HG03025 (cell line): ENCODE data around the gene LRRC55.

Source experiments
- ATAC-seq: cut with Tn5 transposase; IDR thresholded peaks from one replicate; pipeline ENCODE4 v1.9.1; 2021; ENCODE audit warnings: mild to moderate bottlenecking, moderate library complexity; ENCODE audit not compliant: unreplicated experiment, low FRiP score

The LRRC55 gene

DNA sequence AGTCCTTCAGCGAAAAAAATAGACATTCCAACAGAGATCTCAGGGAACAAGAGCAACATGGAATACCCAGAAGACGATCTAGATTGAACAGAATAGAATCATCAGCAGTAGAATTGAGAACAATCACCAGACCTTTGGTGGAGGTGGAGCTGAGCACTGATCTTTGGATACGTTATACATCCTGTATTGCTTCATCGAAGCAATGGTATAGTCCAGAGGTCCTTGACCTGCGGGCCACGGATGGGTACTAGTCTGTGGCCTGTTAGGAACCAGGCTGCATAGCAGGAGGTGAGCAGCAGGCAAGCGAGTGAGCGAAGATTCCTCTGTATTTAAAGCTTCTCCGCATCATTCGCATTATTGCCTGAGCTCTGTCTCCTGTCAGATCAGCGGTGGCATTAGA is 17.6 kb downstream of the LRRC55 start:
- no peak for ATAC-seq

GRCh38 chr11:57200917-57201316 is 19.2 kb downstream of the LRRC55 start:
- ATAC-seq, result no peak

- ATAC-seq, result no peak
Observed at GRCh38 chr11:57202281-57202680, 20.5 kb downstream of the LRRC55 start.

DNA sequence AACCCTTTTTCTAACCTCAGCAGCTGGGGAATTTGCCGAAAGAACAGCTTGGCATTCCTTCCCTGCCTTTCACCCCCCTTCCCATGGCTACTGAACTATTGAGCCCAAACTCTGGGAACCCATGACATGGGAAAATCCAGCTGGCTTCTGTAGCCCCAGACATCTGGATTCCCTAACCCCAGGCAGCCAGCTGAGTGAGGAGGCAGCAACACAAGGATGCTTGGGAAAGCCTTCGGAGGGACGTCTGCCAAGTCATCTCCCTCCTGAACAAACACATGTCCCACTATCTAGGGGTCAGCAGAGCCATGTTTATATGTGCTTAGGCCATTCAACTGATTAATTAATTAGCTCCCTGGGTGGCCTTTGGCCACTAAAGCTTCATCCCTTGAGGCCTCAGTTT is 21.6 kb downstream of the LRRC55 start:
- no peak for ATAC-seq

DNA sequence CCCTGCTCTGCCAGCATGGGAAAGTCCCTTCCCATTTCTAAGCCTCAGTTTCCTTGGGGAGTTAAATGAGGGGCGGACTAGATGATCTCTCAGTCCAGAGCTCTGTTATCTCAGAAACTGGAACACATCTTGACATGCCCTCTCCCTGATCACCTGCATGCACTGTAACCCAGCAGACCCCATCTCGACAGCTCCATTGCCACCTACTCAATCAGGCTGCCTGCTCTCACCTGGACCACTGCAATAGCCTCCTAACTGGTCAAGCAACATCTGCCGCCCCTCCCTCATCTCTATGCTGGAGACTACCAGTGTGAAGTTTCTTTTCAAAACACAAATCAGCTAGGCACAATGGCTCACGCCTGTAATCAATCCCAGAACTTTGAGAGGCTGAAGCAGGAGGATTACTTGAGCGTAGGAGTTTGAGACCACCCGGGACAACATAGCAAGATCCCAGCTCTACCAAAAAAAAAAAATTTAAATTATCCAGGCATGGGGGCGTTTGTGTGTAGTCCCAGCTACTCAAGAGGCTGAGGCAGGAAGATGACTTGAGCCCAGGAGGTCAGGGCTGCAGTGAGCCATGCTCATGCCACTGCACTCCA is 22.2 kb downstream of the LRRC55 start:
- ATAC-seq, result no peak

DNA sequence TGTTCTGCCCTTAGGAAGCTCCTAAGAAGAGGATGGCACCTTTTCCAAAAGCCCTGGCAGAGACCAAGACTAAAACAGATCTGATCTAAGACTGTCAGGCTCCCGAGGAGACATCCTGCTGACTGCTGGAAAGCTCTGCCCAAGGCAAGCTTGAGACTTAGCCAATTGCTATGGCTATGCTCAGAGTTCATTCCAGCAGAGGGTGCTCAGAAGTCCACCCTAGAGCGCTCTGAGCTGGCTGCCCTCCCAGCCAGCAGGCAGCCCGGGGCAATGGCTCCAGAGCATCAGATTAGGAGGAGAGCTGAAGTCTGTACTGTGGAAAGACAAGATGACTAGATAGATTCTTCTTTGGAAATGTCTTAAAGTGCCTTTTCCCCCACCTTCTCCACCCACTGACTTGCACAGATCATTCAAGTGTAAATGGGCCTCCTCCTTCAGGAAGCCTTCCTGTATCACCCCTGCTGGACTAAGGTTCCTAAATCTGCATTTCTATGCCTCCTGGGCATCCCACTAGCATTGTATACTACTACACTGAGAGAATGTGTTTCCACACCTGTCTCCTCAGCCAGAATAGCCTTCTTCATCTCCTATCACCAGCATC is 23.4 kb downstream of the LRRC55 start:
- no peak for ATAC-seq

- no peak for ATAC-seq
Observed at GRCh38 chr11:57207168-57207567, 25.4 kb downstream of the LRRC55 start.

DNA sequence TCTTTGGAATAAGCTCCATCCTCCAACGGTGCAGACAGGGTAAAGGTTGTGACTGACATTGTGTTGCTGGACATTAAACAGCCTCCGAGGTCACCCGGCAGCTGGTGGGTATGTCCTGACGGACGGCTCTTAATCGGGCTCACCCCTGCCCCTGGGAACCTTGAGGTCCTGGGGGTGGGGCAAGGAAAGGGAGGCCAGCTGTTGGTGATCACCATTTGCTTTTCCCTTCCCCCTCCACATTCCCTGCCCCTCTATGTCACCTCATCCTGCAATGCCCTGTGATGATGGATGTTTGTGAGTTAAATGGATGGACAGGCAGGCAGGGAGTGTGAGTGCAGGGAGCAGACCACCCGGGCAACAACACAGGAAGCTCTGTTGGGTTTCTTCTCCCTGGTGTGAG is 29.0 kb downstream of the LRRC55 start:
- no peak for ATAC-seq

GRCh38 chr11:57213342-57214097 is 31.8 kb downstream of the LRRC55 start:
- no peak for ATAC-seq

DNA sequence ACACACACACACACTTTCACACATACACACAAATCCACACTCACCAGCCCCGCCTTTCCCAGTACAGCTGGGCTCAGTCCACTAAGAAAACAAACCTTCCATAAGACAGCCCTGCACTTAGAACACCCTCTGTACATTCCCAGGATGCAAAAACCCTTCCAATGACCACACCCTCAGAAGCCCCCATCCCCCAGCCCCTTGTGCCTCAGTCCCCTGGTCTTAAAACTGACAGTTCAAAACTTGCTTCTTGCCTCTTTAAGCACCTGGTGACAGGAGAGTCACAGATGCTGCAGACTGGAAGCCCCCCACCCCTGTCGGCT is 32.3 kb downstream of the LRRC55 start:
- ATAC-seq, result no peak

GRCh38 chr11:57214494-57214893 is 32.7 kb downstream of the LRRC55 start:
- no peak for ATAC-seq

- ATAC-seq, result no peak
Observed at GRCh38 chr11:57216463-57216862, 34.7 kb downstream of the LRRC55 start.

- ATAC-seq, result no peak
Observed at GRCh38 chr11:57217053-57217452, 35.3 kb downstream of the LRRC55 start.

GRCh38 chr11:57219021-57219627 is 37.4 kb downstream of the LRRC55 start:
- ATAC-seq, result no peak

DNA sequence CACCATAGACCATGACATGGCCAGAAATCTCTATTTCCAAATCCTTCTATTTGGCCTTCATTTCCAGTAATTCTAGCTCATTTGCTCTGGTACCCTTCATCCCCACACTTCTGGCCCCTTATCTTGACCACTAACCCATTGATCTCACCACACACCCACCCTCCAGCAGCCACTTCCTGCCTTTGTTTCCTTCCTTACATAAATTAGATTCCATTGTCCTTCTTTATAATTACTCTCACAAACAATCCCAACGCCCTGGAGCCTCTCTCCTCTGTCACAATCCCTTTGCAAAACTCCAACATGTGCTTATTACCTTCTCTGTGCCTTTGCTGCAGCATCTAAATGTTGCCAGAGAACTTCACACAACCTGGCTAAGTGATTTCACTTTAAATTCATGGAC is 40.5 kb downstream of the LRRC55 start:
- no peak for ATAC-seq

DNA sequence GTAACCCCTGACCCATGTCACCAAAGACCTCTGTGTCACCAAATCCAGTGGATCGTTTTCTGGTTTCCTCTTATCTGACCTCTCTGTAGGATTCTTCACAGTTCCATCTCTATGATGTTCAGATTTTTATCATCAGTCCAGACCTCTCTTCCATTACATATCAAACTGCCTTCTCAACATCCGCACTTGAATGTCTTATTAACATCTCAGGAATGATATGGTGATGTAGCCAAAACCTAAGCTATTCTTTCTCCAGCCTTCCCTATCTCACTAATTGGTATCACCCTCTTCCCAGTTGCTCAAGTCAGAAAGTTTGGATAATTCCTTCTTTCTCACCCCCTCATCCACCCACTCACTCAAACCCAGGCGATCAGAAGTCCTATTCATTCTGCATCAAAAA is 41.8 kb downstream of the LRRC55 start:
- no peak for ATAC-seq

GRCh38 chr11:57224128-57224527 is 42.4 kb downstream of the LRRC55 start:
- no peak for ATAC-seq

DNA sequence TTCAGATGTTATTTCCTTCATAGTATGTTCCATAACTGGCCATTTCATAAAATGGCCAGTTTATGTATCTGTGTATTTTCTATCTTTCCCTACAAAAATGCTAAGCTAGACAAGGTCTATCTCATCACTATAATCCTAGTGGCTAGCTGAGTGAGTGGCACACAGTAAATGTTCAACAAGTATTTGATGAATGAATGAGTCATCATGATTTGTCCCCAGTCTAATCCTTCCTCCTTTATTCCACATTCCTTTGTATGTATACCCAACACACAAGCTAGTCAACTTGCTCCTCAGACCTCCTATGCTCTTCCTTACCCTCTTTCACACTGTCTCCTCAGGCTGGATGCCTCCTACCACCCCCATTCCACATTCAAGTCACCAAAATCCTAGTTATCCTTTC is 42.8 kb downstream of the LRRC55 start:
- ATAC-seq, result no peak

DNA sequence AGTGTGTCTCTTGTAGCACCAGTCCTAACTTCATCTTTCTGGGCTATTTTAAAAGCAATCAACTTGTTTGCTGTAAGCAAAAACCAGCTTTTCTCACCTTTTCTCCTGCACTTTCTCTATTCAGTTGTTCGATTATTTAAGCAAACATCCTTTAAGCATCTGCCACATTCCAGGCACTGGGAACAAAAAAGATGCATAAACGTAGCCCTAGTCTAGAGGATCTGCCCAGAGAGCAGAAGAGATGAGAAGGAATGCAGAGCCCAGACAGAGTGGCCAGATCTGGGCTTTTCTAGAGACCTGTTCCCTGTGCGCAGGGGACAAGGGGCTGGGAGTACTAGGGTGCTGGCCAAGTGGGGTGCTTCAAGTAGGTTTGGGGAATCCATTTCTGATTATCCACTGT is 46.8 kb downstream of the LRRC55 start:
- ATAC-seq, result no peak

DNA sequence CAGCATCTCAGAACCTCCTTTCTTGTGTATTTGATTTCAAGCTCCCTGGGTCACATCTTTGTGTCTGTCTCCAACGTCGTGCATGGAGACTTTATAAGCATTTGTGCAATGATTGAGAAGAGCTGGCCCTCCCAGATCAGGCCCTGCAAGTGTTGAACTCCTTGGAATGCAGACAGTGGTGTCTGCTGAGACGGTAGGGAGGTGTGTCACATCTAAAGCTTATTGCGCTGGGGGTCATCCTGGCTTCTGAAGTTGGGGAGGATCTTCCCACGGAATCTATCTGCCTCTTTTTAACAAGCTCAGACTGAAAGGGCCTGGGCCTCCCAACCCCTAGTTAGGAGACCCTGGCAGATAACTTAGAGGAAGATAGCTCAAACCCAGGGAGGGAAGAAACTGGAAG is 48.6 kb downstream of the LRRC55 start:
- ATAC-seq, result no peak

DNA sequence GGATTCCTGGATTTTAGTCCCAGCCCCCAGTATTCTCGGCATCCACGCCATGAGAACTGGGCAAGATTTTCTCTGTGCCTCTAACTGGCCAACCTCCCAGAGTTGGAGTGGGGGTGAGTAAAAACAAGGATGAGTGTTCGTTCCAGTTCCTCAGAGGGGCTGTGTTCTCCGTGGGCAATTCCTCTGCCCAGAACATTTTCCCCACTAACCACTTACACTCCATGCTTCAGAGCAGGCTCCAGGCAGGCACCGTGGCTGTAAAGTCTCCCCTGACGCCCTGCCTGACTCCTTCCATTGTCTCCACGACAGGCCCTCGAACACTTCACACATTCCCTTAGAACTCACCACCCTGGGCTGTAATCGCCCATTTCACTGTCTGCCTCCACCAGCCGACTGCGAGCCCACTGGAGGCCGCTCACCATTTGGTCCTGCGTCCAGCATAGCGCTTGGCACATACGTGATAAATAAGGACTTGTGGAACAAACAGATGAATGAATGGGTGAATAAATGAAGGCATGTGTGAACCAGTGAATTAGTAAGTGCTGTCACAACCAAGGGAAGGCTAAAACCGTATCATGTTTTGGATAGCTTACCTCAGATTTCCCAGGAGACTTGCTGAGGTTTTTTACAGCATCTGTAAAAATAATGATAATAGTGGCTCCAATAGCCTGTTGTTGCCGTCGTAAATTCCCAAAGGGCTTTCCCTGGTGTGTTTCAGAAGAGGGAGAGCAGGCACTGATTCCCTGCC is 49.2 kb downstream of the LRRC55 start:
- ATAC-seq, result no peak
